H1 (cell line): ENCODE results near the gene MYO9A. TPM values are rescaled to one million over a fixed set of nuclear protein-coding genes. Genes with fewer than 3 reads are reported as not detected.

ENCODE experiments used
- BACH1 ChIP-seq: IDR thresholded peaks from 2 replicates; pipeline ENCODE4 v1.6.1; 2012; ENCODE audit warnings: low read length, improper control_type of control experiment
- BCL11A ChIP-seq, 2 experiments: IDR thresholded peaks; one replicate each; pipeline ENCODE4 v1.6.1; 2011; ENCODE audit warnings: low read depth in 2 of 2, low read length in 2 of 2, mild to moderate bottlenecking in 2 of 2
- CHD1 ChIP-seq: IDR thresholded peaks from 2 replicates; pipeline ENCODE4 v1.6.1; 2012; ENCODE audit warnings: low read depth, low read length, improper control_type of control experiment
- EZH2 ChIP-seq: fragments of 200-600 bp; sonication (generic); IDR thresholded peaks from 2 replicates; pipeline ENCODE4 v1.7.1; 2012; ENCODE audit warnings: low read depth, mild to moderate bottlenecking, moderate library complexity, low read length, inconsistent platforms; ENCODE audit not compliant: severe bottlenecking
- JUND ChIP-seq: IDR thresholded peaks from 2 replicates; pipeline ENCODE4 v1.6.1; 2011; ENCODE audit warnings: mild to moderate bottlenecking, improper control_type of control experiment, low read length
- POLR2AphosphoS5 ChIP-seq: IDR thresholded peaks from 2 replicates; pipeline ENCODE4 v1.6.1; 2011; ENCODE audit warnings: low read depth, low read length
- RBBP5 ChIP-seq: IDR thresholded peaks from 2 replicates; pipeline ENCODE4 v1.7.1; 2012; ENCODE audit warnings: low read depth, mild to moderate bottlenecking, inconsistent platforms, low read length, moderate library complexity, borderline replicate concordance
- TBP ChIP-seq: IDR thresholded peaks from 2 replicates; pipeline ENCODE4 v1.6.1; 2011; ENCODE audit warnings: low read depth, low read length, improper control_type of control experiment
- polyA plus RNA-seq, 7 experiments: library from polyadenylated mRNA; depleted of rRNA in 3 of 7; stranded (reverse) in 5 of 7; unstranded in 2 of 7; fragments of >200 nt in 5 of 7; fragments of 200-250 nt in 2 of 7; gene quantifications; 1 replicate in 5 of 7; 2 replicates in 1 of 7; 4 replicates in 1 of 7; pipeline versions ENCODE4 v1.2.1 to v1.2.3, GENCODE V29; 2011 to 2013; ENCODE audit warnings: missing spikeins in 2 of 7, mixed read lengths in 2 of 7
- total RNA-seq: library from RNA; stranded (reverse); fragmentation: NEBNext Ultra II Directional; extraction: Animal tissue kit (Norgen Biotek cat#: 25700); gene quantifications from 2 replicates; pipeline ENCODE4 v1.2.1, GENCODE V29; 2021
- TF ChIP-seq, protein P1 (sequence below): IDR thresholded peaks from 2 replicates; pipeline ENCODE4 v1.6.1; 2012; ENCODE audit warnings: inconsistent platforms

Gene MYO9A
- total and polyA plus RNA-seq, 2 of the 8 experiments (the other 6 are each of a cell fraction or from before 2014, with no cell fraction given), result 3.9 to 26.0 TPM

DNA sequence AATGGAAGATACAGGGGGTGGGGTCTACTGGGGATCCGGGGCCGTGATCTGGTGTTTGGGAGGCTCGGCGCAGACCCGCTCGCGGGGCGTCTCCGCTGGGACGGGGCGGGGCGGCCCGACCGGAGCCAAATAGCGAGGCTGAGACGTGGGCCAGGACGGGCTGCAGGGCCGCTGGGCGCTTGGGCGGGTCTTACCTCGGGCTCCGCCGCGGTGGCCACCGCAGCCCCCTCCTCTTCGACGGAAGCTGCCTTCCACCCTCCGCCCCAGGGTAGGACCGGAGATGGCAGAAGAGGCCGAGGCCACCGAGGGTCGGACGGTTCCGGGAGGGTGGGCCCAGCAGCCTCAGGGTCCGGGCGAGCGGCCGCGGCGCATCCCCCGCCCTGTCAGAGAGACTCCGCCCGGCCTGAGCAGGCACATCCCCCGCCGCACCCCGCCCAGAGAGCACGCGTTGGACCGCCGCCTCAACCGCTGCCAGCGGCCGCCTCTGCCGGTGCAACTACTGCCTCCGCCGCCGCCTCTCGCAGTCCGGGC is 399 bp downstream of the MYO9A start (continued):
- no peak for TF ChIP-seq BCL11A (IDR thresholded peaks at IDR 0.05; ENCODE audit: low read depth in 2 of 2, low read length in 2 of 2)
- no peak for TF ChIP-seq TBP
- no peak; the same call in 1 of the 2 replicates for TF ChIP-seq RBBP5
- no peak for TF ChIP-seq BACH1
- TF ChIP-seq, protein P1, sequence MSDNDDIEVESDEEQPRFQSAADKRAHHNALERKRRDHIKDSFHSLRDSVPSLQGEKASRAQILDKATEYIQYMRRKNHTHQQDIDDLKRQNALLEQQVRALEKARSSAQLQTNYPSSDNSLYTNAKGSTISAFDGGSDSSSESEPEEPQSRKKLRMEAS, result peak; percentile 73
- TF ChIP-seq CHD1, result no peak
- TF ChIP-seq POLR2AphosphoS5, result no peak
- no peak for TF ChIP-seq EZH2
- TF ChIP-seq JUND, result no peak
